ENCODE measurements around the gene DYRK4. TPM values are rescaled to one million over a fixed set of nuclear protein-coding genes. Genes with fewer than 3 reads are reported as not detected.

Gene DYRK4
- total RNA-seq, 1 experiment from 2014 or later: 8.8 TPM

DNA sequence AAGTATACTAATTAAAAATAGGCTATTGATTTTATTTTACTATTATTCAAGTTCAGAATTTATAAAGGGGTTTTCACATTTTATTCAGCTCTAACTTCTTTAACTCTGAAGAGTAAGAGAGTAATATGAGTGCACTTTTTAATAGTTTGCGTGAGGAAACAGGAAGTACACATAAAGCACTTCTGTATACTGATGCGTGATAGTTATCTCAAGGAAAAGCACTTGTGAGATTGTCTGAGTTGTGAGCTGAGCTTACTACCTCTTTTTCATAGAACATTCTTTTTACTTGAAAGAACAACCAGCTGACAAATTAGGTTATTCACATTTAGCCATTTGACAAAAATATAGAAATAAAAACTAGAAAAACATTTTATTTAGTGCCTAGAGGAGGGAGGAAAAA lies 21.4 kb upstream of the DYRK4 start:
- H3K9me3 Mint-ChIP-seq: no peaks in the 10 kb centered on the region

DNA sequence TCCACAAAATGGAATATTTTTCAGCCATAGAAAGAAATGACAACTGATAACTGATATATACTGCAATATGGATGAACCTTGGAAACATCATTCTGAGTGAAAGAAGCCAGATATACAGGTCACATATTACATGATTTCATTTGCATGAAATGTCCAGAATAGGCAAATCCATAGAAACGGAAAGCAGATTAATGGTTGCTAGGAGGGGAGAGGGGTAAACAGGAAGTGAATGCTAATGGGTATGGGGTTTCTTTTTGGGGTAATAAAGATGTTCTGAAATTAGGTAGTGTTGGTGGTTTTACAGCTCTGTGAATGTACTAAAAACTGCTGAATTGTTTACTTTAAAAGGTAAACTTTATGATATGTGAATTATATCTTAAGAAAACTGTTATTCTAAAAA lies 16.8 kb upstream of the DYRK4 start:
- ATAC-seq (no peak), DNase-seq (ENCODE audit: low spot score) (no peak)
- no peaks in the 10 kb centered on the region for H3K27me3 Mint-ChIP-seq (ENCODE audit: low read depth)
- peaks cover 48% of the 10 kb centered on the region for H3K36me3 Mint-ChIP-seq
- ChIA-PET CTCF (no interaction called here), POLR2A (no interaction called here)
- peaks cover 10% of the 10 kb centered on the region for H3K4me1 Mint-ChIP-seq
- H3K9me3 Mint-ChIP-seq: no peaks in the 10 kb centered on the region
- H3K27ac Mint-ChIP-seq: no peak overlapping the region
- no peak overlapping the region for H3K4me3 Mint-ChIP-seq
- TF ChIP-seq ZNF423 (CRISPR knock-in tag; IDR thresholded peaks at IDR 0.05) (no peak), SMAD4 (CRISPR knock-in tag; IDR thresholded peaks at IDR 0.05) (no peak), NR3C1 (CRISPR knock-in tag; conservative IDR thresholded peaks at IDR 0.05; ENCODE audit: low read depth) (no peak), ZNF317 (CRISPR knock-in tag; IDR thresholded peaks at IDR 0.05; ENCODE audit: borderline replicate concordance, low read depth) (no peak), HMGA2 (CRISPR knock-in tag; IDR thresholded peaks at IDR 0.05) (no peak), EMX1 (CRISPR knock-in tag; IDR thresholded peaks at IDR 0.05) (no peak), ATF1 (CRISPR knock-in tag; IDR thresholded peaks at IDR 0.05) (no peak), MXD4 (CRISPR knock-in tag; IDR thresholded peaks at IDR 0.05; ENCODE audit: borderline replicate concordance) (no peak), GRHL2 (CRISPR knock-in tag; IDR thresholded peaks at IDR 0.05; ENCODE audit: insufficient replicate concordance, severe bottlenecking) (no peak), RORB (CRISPR knock-in tag; IDR thresholded peaks at IDR 0.05) (no peak)
- TF ChIP-seq, protein P1, sequence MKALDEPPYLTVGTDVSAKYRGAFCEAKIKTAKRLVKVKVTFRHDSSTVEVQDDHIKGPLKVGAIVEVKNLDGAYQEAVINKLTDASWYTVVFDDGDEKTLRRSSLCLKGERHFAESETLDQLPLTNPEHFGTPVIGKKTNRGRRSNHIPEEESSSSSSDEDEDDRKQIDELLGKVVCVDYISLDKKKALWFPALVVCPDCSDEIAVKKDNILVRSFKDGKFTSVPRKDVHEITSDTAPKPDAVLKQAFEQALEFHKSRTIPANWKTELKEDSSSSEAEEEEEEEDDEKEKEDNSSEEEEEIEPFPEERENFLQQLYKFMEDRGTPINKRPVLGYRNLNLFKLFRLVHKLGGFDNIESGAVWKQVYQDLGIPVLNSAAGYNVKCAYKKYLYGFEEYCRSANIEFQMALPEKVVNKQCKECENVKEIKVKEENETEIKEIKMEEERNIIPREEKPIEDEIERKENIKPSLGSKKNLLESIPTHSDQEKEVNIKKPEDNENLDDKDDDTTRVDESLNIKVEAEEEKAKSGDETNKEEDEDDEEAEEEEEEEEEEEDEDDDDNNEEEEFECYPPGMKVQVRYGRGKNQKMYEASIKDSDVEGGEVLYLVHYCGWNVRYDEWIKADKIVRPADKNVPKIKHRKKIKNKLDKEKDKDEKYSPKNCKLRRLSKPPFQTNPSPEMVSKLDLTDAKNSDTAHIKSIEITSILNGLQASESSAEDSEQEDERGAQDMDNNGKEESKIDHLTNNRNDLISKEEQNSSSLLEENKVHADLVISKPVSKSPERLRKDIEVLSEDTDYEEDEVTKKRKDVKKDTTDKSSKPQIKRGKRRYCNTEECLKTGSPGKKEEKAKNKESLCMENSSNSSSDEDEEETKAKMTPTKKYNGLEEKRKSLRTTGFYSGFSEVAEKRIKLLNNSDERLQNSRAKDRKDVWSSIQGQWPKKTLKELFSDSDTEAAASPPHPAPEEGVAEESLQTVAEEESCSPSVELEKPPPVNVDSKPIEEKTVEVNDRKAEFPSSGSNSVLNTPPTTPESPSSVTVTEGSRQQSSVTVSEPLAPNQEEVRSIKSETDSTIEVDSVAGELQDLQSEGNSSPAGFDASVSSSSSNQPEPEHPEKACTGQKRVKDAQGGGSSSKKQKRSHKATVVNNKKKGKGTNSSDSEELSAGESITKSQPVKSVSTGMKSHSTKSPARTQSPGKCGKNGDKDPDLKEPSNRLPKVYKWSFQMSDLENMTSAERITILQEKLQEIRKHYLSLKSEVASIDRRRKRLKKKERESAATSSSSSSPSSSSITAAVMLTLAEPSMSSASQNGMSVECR (CRISPR knock-in tag; IDR thresholded peaks at IDR 0.05; ENCODE audit: borderline replicate concordance): no peak
- TF ChIP-seq, protein P2, sequence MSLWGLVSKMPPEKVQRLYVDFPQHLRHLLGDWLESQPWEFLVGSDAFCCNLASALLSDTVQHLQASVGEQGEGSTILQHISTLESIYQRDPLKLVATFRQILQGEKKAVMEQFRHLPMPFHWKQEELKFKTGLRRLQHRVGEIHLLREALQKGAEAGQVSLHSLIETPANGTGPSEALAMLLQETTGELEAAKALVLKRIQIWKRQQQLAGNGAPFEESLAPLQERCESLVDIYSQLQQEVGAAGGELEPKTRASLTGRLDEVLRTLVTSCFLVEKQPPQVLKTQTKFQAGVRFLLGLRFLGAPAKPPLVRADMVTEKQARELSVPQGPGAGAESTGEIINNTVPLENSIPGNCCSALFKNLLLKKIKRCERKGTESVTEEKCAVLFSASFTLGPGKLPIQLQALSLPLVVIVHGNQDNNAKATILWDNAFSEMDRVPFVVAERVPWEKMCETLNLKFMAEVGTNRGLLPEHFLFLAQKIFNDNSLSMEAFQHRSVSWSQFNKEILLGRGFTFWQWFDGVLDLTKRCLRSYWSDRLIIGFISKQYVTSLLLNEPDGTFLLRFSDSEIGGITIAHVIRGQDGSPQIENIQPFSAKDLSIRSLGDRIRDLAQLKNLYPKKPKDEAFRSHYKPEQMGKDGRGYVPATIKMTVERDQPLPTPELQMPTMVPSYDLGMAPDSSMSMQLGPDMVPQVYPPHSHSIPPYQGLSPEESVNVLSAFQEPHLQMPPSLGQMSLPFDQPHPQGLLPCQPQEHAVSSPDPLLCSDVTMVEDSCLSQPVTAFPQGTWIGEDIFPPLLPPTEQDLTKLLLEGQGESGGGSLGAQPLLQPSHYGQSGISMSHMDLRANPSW (CRISPR knock-in tag; conservative IDR thresholded peaks at IDR 0.05; ENCODE audit: low read depth): no peak
- TF ChIP-seq, protein P3, sequence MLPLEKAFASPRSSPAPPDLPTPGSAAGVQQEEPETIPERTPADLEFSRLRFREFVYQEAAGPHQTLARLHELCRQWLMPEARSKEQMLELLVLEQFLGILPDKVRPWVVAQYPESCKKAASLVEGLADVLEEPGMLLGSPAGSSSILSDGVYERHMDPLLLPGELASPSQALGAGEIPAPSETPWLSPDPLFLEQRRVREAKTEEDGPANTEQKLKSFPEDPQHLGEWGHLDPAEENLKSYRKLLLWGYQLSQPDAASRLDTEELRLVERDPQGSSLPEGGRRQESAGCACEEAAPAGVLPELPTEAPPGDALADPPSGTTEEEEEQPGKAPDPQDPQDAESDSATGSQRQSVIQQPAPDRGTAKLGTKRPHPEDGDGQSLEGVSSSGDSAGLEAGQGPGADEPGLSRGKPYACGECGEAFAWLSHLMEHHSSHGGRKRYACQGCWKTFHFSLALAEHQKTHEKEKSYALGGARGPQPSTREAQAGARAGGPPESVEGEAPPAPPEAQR (CRISPR knock-in tag; IDR thresholded peaks at IDR 0.05): no peak
- TF ChIP-seq, protein P4, sequence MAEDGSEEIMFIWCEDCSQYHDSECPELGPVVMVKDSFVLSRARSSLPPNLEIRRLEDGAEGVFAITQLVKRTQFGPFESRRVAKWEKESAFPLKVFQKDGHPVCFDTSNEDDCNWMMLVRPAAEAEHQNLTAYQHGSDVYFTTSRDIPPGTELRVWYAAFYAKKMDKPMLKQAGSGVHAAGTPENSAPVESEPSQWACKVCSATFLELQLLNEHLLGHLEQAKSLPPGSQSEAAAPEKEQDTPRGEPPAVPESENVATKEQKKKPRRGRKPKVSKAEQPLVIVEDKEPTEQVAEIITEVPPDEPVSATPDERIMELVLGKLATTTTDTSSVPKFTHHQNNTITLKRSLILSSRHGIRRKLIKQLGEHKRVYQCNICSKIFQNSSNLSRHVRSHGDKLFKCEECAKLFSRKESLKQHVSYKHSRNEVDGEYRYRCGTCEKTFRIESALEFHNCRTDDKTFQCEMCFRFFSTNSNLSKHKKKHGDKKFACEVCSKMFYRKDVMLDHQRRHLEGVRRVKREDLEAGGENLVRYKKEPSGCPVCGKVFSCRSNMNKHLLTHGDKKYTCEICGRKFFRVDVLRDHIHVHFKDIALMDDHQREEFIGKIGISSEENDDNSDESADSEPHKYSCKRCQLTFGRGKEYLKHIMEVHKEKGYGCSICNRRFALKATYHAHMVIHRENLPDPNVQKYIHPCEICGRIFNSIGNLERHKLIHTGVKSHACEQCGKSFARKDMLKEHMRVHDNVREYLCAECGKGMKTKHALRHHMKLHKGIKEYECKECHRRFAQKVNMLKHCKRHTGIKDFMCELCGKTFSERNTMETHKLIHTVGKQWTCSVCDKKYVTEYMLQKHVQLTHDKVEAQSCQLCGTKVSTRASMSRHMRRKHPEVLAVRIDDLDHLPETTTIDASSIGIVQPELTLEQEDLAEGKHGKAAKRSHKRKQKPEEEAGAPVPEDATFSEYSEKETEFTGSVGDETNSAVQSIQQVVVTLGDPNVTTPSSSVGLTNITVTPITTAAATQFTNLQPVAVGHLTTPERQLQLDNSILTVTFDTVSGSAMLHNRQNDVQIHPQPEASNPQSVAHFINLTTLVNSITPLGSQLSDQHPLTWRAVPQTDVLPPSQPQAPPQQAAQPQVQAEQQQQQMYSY (CRISPR knock-in tag; IDR thresholded peaks at IDR 0.05): no peak

More for the DNA sequence above, 21.4 kb upstream of the DYRK4 start:
- TF ChIP-seq ZNF232 (CRISPR knock-in tag; IDR thresholded peaks at IDR 0.05) (no peak), NFE2L1 (CRISPR knock-in tag; IDR thresholded peaks at IDR 0.05) (no peak), NR1H2 (CRISPR knock-in tag; IDR thresholded peaks at IDR 0.05) (no peak), IRF2 (CRISPR knock-in tag; IDR thresholded peaks at IDR 0.05; ENCODE audit: borderline replicate concordance, low read depth) (no peak), ESRRA (CRISPR knock-in tag; IDR thresholded peaks at IDR 0.05; ENCODE audit: borderline replicate concordance) (no peak)
- TF ChIP-seq, protein P5, sequence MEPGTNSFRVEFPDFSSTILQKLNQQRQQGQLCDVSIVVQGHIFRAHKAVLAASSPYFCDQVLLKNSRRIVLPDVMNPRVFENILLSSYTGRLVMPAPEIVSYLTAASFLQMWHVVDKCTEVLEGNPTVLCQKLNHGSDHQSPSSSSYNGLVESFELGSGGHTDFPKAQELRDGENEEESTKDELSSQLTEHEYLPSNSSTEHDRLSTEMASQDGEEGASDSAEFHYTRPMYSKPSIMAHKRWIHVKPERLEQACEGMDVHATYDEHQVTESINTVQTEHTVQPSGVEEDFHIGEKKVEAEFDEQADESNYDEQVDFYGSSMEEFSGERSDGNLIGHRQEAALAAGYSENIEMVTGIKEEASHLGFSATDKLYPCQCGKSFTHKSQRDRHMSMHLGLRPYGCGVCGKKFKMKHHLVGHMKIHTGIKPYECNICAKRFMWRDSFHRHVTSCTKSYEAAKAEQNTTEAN (CRISPR knock-in tag; IDR thresholded peaks at IDR 0.05): no peak
- TF ChIP-seq, protein P2 (CRISPR knock-in tag; conservative IDR thresholded peaks at IDR 0.05; ENCODE audit: low read depth): no peak
- peaks cover 15% of the 10 kb centered on the region for H3K4me1 Mint-ChIP-seq
- no peak overlapping the region for H3K27ac Mint-ChIP-seq
- POLR2A ChIA-PET: no interaction called here
- peaks cover 23% of the 10 kb centered on the region for H3K36me3 Mint-ChIP-seq
- DNase-seq (ENCODE audit: low spot score) (no peak), ATAC-seq (no peak)
- no peaks in the 10 kb centered on the region for H3K27me3 Mint-ChIP-seq (ENCODE audit: low read depth)
- H3K4me3 Mint-ChIP-seq: no peak overlapping the region
- CTCF ChIA-PET: interaction anchor here (0.6 kb wide), 1 partner anchor 267 kb away, joined by 3 read pairs; the partner anchor contains the start of gene CCND2
